Activated B cell treated with CpG ODN at 0.5 μM for 24 hours (primary cell): ENCODE measurements around the gene FRMPD1. TPM values are rescaled to one million over a fixed set of nuclear protein-coding genes. Genes with fewer than 3 reads are reported as not detected.

Experiments
- ATAC-seq: fragments of 200-7000 bp; cut with Tn5 transposase; one replicate; pipeline ENCODE4 v1.10.0; 2021; ENCODE audit warnings: low read depth, mild to moderate bottlenecking, moderate library complexity
- CTCF ChIA-PET: fragments of 350-600 bp; sonication (Branson Sonifier 250); formaldehyde crosslinking; loops from one replicate; lab custom pipeline; 2021; ENCODE audit warnings: antibody characterized with exemption; lab: Charles Lee
- POLR2A ChIA-PET: fragments of 350-600 bp; sonication (Branson Sonifier 250); formaldehyde crosslinking; loops from one replicate; lab custom pipeline; 2021; ENCODE audit warnings: antibody characterized with exemption; lab: Charles Lee
- DNase-seq: peaks from one replicate; pipeline ENCODE4 v3.0.0; 2022
- H3K27ac Mint-ChIP-seq: one replicate; pipeline ENCODE4 v1.8.0; 2020; ENCODE audit warnings: mixed read lengths
- H3K27me3 Mint-ChIP-seq: one replicate; pipeline ENCODE4 v1.8.0; 2021; ENCODE audit warnings: mixed read lengths
- H3K36me3 Mint-ChIP-seq: one replicate; pipeline ENCODE4 v1.8.0; 2021; ENCODE audit warnings: low read depth, mixed read lengths
- H3K4me1 Mint-ChIP-seq: one replicate; pipeline ENCODE4 v1.8.0; 2021; ENCODE audit warnings: mixed read lengths
- H3K4me3 Mint-ChIP-seq: one replicate; pipeline ENCODE4 v1.8.0; 2020; ENCODE audit warnings: mild to moderate bottlenecking, mixed read lengths
- H3K9me3 Mint-ChIP-seq: one replicate; pipeline ENCODE4 v1.8.0; 2020; ENCODE audit warnings: mixed read lengths
- intact Hi-C: fragments of 100-400 bp; cut with micrococcal nuclease; formaldehyde crosslinking; loops from one replicate; pipeline ENCODE4 v1.15.1; 2024
- total RNA-seq: library from RNA; stranded (reverse); gene quantifications from 2 replicates; pipeline ENCODE4 v1.2.3, GENCODE V29; 2022
- TF ChIP-seq, protein P1 (sequence below): fragments of 200-600 bp; IDR thresholded peaks from one replicate; pipeline ENCODE4 v1.8.0; 2022; ENCODE audit warnings: antibody characterized with exemption, mild to moderate bottlenecking

The FRMPD1 gene
- total RNA-seq, 1 donor from 2014 or later: 0.07 TPM

GRCh38 chr9:37676411-37676830, 25.7 kb downstream of the FRMPD1 start:
- Mint-ChIP-seq H3K4me1 (no peaks in the 10 kb centered on the region), H3K9me3 (no peaks in the 10 kb centered on the region), H3K4me3 (no peak overlapping the region), H3K27ac (no peak overlapping the region), H3K36me3 (no peaks in the 10 kb centered on the region), H3K27me3 (peaks cover 20% of the 10 kb centered on the region)
- POLR2A ChIA-PET: no interaction called here
- DNase-seq: no peak
- CTCF ChIA-PET: no interaction called here
- no peak for ATAC-seq
- TF ChIP-seq, protein P1, sequence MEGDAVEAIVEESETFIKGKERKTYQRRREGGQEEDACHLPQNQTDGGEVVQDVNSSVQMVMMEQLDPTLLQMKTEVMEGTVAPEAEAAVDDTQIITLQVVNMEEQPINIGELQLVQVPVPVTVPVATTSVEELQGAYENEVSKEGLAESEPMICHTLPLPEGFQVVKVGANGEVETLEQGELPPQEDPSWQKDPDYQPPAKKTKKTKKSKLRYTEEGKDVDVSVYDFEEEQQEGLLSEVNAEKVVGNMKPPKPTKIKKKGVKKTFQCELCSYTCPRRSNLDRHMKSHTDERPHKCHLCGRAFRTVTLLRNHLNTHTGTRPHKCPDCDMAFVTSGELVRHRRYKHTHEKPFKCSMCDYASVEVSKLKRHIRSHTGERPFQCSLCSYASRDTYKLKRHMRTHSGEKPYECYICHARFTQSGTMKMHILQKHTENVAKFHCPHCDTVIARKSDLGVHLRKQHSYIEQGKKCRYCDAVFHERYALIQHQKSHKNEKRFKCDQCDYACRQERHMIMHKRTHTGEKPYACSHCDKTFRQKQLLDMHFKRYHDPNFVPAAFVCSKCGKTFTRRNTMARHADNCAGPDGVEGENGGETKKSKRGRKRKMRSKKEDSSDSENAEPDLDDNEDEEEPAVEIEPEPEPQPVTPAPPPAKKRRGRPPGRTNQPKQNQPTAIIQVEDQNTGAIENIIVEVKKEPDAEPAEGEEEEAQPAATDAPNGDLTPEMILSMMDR: no peak
- intact Hi-C loops: no loop called here

DNA sequence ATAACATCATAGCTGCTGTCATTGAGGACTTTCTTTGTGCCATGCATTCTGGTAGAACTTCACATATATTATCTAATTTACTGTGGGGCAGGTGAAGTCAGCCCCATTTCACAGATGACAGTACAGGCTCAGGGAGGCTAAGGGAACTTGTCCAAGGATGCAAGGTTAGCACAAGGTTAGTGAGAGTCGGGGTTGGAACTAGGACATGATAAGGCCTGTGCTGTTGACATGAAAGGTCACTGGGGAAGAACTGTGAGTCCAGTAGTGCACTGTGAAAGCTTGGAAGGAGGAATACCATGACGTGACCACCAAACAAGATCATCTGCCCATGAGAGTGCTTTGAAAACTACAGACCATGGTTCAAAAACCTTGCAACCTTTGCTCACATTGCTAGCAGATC, 26.7 kb downstream of the FRMPD1 start:
- DNase-seq (no peak), ATAC-seq (no peak)
- no peak overlapping the region for H3K4me3 Mint-ChIP-seq
- no peaks in the 10 kb centered on the region for H3K9me3 Mint-ChIP-seq
- TF ChIP-seq, protein P1: no peak
- H3K4me1 Mint-ChIP-seq: no peaks in the 10 kb centered on the region
- CTCF ChIA-PET: no interaction called here
- peaks cover 24% of the 10 kb centered on the region for H3K27me3 Mint-ChIP-seq
- POLR2A ChIA-PET: no interaction called here
- H3K27ac Mint-ChIP-seq: no peak overlapping the region
- intact Hi-C loops: no loop called here
- no peaks in the 10 kb centered on the region for H3K36me3 Mint-ChIP-seq

GRCh38 chr9:37678789-37679273, 28.1 kb downstream of the FRMPD1 start:
- H3K27ac Mint-ChIP-seq: no peak overlapping the region
- ATAC-seq (no peak), DNase-seq (no peak)
- POLR2A ChIA-PET: interaction anchor here (0.7 kb wide), 1 partner anchor 33 kb away, joined by 4 read pairs; no protein-coding TSS in a partner anchor
- TF ChIP-seq, protein P1: no peak
- H3K9me3 Mint-ChIP-seq: no peaks in the 10 kb centered on the region
- intact Hi-C loops: no loop called here
- no peak overlapping the region for H3K4me3 Mint-ChIP-seq
- CTCF ChIA-PET: no interaction called here
- H3K36me3 Mint-ChIP-seq: no peaks in the 10 kb centered on the region
- peaks cover 32% of the 10 kb centered on the region for H3K27me3 Mint-ChIP-seq
- H3K4me1 Mint-ChIP-seq: no peaks in the 10 kb centered on the region

DNA sequence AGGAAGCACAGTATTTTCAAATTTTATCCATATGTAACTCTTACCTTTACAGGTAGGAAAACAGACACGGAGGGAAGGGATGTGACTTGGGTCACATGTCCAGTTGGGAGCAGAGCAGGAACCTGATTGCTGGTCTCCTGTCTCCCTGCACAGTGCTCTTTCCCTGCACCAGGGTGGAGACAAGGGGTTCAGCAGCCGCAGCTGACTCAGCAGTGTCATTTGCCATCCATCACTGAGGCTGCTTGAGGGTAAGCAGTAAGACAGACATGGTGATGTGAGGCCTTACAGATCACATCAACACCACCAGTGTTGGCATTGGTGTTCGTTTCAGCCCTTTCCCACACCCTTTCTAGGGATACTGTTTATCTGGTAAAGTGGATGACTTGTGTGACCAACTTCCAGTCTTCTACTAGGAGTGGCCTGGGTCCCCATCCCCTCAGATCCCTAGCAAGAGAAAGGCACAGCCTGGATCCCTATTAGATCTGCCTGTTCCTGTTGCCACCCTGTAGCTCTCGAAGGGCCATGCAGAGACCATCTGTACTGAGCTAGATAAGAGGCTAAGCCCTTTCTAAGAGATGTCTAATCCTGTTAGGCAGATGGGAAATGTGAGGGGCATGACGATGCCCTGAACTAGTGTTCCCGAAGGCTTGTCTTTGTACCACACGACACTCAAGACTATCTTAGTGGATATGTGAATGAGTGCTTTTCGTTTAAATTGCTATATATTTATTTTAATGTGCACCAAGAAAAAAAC, 29.1 kb downstream of the FRMPD1 start:
- CTCF ChIA-PET: no interaction called here
- no peak overlapping the region for H3K4me3 Mint-ChIP-seq
- no peaks in the 10 kb centered on the region for H3K36me3 Mint-ChIP-seq
- ATAC-seq (no peak), DNase-seq (no peak)
- no peaks in the 10 kb centered on the region for H3K9me3 Mint-ChIP-seq
- peaks cover 36% of the 10 kb centered on the region for H3K27me3 Mint-ChIP-seq
- TF ChIP-seq, protein P1: no peak
- intact Hi-C loops: no loop called here
- H3K4me1 Mint-ChIP-seq: no peaks in the 10 kb centered on the region
- POLR2A ChIA-PET: no interaction called here
- H3K27ac Mint-ChIP-seq: no peak overlapping the region

DNA sequence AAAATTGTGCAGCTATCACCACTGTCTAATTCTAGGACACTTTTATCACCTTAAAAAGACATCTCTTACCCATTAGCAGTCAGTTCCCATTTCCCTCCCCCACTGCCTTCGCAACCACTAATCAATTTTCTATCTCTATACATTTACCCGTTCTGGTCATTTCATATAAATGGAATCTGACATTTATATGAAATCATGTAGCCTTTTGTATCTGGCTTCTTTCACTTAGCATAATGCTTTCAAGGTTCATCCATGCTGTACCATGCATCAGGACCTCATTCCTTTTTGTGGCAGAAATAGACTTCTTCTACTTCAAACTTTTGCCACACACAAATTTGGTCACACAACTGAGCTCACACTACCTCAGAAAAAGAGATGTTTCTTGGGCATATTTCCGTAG, 32.2 kb downstream of the FRMPD1 start:
- no peaks in the 10 kb centered on the region for H3K36me3 Mint-ChIP-seq
- H3K27ac Mint-ChIP-seq: no peak overlapping the region
- no peak overlapping the region for H3K4me3 Mint-ChIP-seq
- no peaks in the 10 kb centered on the region for H3K9me3 Mint-ChIP-seq
- ChIA-PET POLR2A (no interaction called here), CTCF (no interaction called here)
- H3K4me1 Mint-ChIP-seq: no peaks in the 10 kb centered on the region
- intact Hi-C loops: no loop called here
- no peak for DNase-seq
- ATAC-seq: no peak
- TF ChIP-seq, protein P1: no peak
- peaks cover 41% of the 10 kb centered on the region for H3K27me3 Mint-ChIP-seq
